GM08714 (cell line): ENCODE measurements around the gene TTC32.

Experiments used
- H3K4me3 ChIP-seq: fragments of 200-500 bp; sonication (Bioruptor generic); 2 replicates; pipeline ENCODE4 v1.5.1; 2014; ENCODE audit warnings: mild to moderate bottlenecking, low read length, inconsistent platforms
- ZNF274 ChIP-seq: IDR thresholded peaks from 2 replicates; pipeline ENCODE4 v1.6.1; 2012; ENCODE audit warnings: mild to moderate bottlenecking, low read depth, low read length

TTC32 gene

DNA sequence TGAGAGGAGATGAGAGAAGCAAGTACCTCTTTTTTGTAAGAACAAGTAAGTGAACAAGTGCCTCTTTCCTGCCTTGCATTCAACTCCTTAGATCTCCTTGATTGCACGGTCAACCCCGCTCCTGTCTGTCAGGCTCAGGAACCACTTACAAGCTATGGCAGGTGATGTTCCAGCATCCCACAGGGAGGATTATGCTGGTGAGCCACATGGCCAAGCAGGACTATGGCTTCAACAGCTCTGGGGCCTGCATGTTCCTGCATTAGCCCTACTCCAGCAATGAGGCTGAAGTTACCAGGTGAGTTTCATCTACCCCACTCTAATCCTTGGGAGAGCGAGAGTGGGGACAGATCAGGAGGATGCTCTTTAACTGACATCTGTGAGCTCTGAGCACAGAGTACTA is 29.5 kb downstream of the TTC32 start:
- no peak for TF ChIP-seq ZNF274
- no peak overlapping the region for H3K4me3 ChIP-seq

- TF ChIP-seq ZNF274, result no peak
- no peak overlapping the region for H3K4me3 ChIP-seq
Measured at GRCh38 chr2:19871836-19872235, 29.9 kb downstream of the TTC32 start.

- H3K4me3 ChIP-seq, result no peak overlapping the region
- no peak for TF ChIP-seq ZNF274
Measured at GRCh38 chr2:19870792-19871191, 31.0 kb downstream of the TTC32 start.

- H3K4me3 ChIP-seq, result peak overlapping the region; percentile 41; the same call in 1 of the 2 replicates
- no peak for TF ChIP-seq ZNF274
Measured at GRCh38 chr2:19868701-19869580, 32.8 kb downstream of the TTC32 start.

GRCh38 chr2:19868224-19868623 is 33.6 kb downstream of the TTC32 start:
- TF ChIP-seq ZNF274, result no peak
- peak overlapping the region; percentile 41; the same call in 1 of the 2 replicates for H3K4me3 ChIP-seq

DNA sequence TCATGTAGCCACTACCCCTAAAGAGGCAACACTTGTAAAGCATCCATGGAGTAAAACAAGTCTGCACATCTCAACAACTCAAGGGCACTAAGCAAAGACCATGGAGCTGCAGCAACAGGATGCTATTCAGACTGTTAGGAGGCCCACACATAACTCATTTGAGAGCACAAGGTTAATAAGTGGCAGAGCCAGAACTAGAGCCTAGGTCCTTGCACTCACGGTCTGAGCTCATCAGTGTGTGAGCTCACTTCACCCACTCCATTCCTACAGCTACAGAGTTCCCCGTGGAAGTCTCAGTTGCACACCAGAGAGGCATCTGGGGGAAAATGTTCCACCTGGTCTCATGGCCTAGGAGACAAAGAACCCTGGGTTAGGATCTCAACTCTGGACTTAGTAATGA is 35.0 kb downstream of the TTC32 start:
- H3K4me3 ChIP-seq, result no peak overlapping the region
- TF ChIP-seq ZNF274, result no peak

DNA sequence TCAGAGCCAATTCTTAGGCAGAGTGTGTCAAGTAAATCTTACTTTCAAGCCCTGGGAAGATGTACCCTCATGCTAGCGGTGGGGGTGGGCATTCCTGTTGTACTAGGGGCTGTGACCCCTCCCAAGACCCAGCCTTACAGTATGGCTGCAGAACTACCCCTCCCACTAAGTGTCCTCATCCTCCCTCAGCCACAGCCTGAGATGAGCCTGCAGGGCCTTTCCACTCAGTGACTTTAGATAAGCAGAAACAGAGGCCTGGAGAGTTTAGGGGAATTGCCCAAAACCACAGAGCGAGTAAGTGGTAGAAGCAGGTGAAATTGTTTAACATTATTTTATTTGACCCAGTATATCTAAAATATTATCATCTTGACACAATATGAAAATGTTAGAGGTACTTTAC is 36.6 kb downstream of the TTC32 start:
- no peak overlapping the region for H3K4me3 ChIP-seq
- no peak for TF ChIP-seq ZNF274

DNA sequence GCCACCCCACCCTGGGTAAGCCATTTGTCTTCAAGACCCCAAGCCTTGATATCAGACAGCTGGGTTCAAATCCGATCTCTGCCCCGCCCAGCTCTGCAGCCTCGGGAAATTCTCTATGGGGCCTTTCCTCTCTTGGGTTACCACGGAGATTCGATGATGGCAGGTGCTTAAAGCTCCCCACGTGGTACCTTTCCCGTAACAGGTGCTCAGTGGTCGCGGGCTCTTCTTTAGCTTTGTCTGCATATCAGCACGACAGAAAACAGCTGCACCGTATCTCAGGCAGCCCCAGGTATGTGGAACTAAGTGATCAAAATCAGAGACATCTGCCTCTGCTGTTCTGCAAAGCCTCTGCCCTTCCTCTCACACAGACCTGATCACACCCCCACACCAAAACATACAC is 37.4 kb downstream of the TTC32 start:
- TF ChIP-seq ZNF274, result no peak
- no peak overlapping the region for H3K4me3 ChIP-seq

DNA sequence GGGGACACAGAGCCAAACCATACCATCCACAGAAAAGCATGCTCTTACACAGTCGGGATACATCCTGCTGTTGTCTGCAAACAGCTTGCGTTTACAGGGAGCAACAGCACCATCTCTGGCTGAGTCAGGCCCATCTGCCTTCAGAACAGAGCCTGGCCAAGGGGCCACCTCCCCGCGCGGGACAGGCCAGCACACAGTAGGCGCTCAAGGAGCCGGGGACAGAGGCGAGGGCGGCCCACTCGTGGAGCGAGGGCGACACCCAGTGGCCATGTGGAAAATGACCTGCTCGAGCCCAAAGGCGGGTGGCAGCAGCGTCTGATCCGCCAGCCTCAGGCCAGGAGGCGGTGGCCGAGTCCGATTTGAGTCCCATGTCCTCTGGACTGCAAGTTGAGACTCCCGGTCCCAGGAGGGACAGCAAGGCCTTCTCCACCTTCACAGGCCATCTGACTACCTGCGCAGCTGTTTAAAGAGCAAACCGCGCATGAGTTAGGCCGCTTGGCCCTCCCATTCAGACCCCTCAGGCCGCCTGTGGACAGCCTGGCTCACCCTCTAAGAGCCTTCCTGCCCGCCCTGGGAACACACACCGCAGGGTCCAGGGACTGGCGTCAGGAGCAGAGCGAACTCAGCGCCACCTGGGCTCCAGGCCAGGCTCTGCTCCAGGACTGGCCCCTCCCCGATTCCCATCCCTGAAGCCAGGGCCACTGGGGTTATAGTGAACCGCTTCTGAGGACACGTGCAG is 38.3 kb downstream of the TTC32 start:
- no peak for TF ChIP-seq ZNF274
- H3K4me3 ChIP-seq, result no peak overlapping the region

DNA sequence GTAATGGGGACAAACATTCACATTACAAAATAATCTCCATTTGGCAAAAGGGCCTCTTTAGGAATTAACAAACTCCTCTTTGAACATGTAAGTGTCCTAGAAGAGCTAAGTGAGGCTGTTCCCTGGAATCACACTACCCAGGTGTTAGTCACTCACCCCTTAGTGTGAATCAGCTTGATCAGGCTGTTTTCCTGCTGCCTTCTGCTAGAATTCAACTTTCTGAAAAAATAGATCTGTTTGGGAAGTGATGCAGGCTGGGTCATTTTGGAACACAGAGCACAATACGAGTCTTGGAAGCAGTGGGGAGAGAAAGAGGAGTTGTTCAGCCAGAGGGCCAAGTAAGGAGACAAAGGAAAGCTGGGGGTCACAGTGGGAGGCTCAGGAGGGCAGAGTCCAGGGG is 40.0 kb downstream of the TTC32 start:
- no peak overlapping the region for H3K4me3 ChIP-seq
- TF ChIP-seq ZNF274, result no peak

DNA sequence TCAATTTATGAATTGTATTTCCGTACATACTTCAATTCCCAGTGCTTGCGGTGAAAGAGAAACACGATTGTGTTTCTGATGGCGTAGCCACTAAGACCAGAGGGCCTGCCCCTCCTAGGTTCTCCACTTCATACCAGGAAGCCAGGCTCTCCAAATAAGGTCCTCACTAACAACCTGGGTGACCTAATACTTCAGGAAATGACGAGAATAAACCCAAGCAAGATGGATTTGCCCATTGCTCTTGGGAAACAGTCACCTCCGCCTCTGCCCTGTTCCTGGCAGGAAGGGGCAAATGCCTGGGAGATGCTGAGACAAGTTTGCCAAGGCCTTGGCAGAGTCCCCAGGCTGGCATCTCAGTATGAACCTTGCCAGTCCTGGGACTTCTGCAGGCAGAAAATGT is 41.8 kb downstream of the TTC32 start:
- no peak for TF ChIP-seq ZNF274
- H3K4me3 ChIP-seq, result no peak overlapping the region

- no peak for TF ChIP-seq ZNF274
- no peak overlapping the region for H3K4me3 ChIP-seq
Measured at GRCh38 chr2:19859565-19859964, 42.2 kb downstream of the TTC32 start.

DNA sequence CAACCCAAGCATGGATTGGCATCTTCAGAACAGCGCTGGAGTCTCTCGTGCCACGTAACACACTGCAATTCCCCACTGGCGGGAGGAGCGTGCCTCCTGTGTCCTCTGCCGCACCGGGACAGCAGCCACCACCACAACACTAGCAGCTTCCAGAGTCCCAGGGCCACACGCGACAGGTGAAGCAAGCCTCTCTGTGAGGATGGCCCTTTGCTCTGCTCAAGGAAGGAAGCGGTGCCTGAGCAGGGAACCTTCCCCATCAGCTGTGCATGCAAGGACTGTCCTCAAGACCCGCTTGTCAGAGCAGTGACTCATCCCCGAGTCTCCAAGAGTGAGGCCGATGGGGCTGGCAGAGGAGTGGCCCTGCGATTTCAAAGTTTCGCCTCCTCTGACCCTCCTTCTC is 44.0 kb downstream of the TTC32 start:
- TF ChIP-seq ZNF274, result no peak

GRCh38 chr2:19857100-19857499 is 44.7 kb downstream of the TTC32 start:
- no peak overlapping the region for H3K4me3 ChIP-seq
- TF ChIP-seq ZNF274, result no peak

More for the DNA sequence above, 44.0 kb downstream of the TTC32 start:
- H3K4me3 ChIP-seq, result no peak overlapping the region

DNA sequence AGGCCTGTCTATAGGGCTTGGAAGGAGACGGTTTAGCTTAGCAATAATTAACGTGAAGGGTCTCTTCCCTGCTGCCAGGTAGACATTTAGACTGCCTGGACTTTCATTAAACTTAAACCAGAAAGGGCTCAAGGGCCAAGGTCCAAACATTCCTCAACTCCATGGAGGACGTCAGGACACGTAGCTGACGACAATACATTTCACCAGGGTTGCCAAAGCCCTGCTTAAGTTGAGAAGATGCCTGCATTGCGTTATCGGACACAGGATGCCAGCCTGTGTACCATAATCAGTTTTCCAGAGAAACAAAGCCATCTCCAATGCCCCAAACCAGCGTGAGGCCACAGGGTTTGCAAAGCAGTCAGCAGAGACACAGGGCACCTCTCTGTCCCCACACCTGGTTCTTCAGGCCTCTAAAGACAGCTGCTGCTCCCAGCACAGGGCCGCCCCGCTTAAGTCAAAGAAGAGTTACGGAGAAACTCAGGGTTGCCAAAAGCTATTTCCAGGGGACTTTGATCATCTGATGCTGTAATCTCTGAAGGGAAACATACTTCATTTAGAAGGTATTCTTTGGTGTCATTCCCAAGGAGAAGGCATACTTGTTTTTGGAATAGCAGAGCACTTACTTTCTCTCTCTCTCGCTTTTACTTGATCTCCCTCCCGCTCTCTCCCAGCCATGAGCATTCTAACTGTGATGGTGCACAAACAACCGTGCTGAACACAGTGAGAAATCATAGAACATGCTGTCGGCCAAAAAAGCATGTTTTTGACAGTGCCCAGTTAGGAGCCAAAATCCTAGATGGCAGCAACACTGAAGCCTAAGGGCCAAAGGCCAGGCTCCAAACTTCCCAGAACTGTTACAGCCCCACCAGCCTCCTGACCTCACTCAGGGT is 46.0 kb downstream of the TTC32 start:
- no peak for TF ChIP-seq ZNF274
- no peak overlapping the region for H3K4me3 ChIP-seq
